D721Med (cell line): ENCODE measurements around the gene RUNX3.

Source experiments
- DNase-seq: peaks from one replicate; pipeline ENCODE4 v3.0.0; 2011; ENCODE audit warnings: low spot score; ENCODE audit not compliant: insufficient read length
- FAIRE-seq: peaks from 2 replicates; lab custom pipeline; 2011; peaks lifted over from hg19 to GRCh38; lab: Jason Lieb, UNC
- TF ChIP-seq, protein P1 (sequence below): IDR thresholded peaks from 2 replicates; pipeline ENCODE4 v1.5.1; 2012; ENCODE audit warnings: mild to moderate bottlenecking, control low read depth; ENCODE audit not compliant: insufficient read depth; ENCODE audit errors: missing control alignments

The RUNX3 gene

DNA sequence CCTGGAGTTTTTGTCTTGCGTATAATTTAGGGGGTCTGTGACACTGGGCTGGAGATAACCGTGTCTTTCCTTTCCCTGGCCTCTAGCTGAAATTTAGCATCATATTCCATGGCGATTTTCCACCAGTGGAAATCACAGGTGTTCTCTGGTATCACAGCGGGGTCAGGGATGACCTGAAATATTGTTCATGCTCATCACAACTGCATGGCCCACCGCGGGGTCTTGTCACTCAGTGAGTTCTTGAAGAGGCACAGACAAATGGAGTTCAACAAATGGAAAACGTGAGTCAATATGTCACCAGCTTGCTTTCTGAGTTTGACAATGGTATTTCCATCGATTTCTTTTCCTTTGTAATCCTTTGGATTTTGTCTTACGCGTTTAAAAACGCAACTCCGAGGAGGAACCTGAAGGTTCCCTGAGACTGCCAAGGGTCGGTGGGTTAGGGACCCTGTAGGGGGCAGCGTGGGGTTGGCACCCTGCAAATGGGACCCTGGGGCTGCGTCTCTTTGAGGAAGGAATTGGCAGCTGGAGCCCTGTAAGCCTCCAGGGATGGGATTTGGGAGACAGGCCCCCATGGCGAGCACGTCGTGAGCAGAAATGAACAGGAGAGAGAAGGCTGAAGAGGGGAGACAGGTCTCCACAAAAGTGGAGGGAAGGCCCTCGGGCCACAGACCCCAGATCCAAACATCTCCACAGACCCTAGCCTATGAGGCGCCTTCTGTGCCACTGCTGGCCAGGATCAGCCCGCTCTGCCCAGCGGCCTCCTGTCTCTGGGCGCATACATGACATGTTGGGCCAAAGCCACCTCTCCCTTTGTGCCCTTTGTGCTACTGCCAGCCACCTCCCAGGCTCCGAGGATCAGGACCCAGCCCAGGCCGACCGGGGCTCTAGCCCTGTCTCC is 32.1 kb upstream of the RUNX3 start:
- FAIRE-seq (no peak), DNase-seq (no peak)
- TF ChIP-seq, protein P1, sequence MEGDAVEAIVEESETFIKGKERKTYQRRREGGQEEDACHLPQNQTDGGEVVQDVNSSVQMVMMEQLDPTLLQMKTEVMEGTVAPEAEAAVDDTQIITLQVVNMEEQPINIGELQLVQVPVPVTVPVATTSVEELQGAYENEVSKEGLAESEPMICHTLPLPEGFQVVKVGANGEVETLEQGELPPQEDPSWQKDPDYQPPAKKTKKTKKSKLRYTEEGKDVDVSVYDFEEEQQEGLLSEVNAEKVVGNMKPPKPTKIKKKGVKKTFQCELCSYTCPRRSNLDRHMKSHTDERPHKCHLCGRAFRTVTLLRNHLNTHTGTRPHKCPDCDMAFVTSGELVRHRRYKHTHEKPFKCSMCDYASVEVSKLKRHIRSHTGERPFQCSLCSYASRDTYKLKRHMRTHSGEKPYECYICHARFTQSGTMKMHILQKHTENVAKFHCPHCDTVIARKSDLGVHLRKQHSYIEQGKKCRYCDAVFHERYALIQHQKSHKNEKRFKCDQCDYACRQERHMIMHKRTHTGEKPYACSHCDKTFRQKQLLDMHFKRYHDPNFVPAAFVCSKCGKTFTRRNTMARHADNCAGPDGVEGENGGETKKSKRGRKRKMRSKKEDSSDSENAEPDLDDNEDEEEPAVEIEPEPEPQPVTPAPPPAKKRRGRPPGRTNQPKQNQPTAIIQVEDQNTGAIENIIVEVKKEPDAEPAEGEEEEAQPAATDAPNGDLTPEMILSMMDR = no peak

DNA sequence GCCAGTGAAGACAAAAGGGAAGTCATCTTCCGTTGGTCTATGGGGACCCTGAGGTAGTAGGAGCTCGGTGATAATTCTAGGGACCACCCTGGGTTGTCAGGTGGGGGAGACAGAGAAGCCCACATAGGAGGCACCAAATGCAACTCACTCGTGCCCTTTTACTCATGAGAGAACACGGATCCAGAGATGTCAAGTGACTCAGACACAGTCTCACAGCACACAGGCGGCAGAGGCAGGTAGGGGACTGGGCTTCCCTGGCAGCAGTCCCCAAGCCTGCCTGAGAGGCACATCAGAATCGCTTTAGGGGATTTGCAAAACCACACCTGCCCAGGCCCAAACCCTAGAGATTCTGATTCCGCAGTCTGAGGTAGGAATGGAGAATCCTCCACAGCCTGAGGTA is 31.3 kb upstream of the RUNX3 start:
- TF ChIP-seq, protein P1 = no peak
- FAIRE-seq (no peak), DNase-seq (no peak)

DNA sequence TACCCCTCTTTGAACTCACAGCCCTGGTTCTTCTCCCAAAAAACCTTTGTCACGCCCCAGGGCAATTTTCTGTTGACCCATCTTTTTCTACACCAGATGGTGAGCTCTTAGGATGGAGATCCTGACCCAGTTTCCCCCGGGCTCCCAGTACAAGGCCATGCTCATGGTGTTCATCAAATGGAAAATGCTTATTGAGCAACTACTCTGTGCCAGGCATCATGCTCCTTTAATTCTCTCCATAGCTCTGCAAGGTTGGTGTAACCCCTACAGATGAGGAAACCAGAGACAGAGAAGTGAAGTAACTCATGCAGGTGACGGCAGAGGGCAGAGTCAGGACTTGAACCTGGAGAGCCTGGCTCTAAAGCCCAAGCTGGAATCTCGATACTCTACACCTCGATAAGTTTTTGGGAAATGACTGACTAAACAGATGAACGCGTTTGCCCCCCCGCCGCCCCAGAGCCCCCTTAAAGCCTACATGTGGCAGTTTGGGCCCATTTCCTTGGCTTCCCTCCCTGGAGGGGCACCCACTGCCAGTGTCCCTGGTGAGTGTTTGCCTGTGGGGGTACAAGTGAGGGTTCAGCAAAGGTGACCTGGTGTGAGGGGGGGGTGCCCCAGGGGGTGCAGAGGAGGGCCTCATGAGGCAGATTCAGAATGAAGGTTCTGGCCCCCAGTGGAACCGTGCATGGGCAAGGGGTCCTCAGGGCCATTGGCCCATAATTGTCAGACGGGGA is 30.2 kb upstream of the RUNX3 start:
- DNase-seq (no peak), FAIRE-seq (no peak)
- TF ChIP-seq, protein P1 = no peak

DNA sequence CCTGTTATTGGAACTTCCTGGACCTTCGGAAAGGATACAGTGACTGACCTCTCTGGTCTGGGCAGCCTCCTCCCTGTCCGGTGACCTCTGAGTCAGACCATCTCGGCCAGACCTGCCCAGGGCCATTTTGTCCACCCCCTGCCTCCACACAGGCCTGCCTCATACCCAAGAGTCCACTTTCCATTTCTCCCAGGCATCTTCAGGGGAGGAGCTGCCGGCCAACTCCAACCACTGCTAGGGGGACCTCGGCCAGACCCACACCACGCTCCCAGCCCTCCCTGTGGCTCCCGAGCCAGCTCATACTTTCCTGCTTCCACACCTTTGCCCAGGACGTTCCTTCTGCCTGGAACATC is 29.5 kb upstream of the RUNX3 start:
- TF ChIP-seq, protein P1 = no peak
- DNase-seq (no peak), FAIRE-seq (no peak)

DNA sequence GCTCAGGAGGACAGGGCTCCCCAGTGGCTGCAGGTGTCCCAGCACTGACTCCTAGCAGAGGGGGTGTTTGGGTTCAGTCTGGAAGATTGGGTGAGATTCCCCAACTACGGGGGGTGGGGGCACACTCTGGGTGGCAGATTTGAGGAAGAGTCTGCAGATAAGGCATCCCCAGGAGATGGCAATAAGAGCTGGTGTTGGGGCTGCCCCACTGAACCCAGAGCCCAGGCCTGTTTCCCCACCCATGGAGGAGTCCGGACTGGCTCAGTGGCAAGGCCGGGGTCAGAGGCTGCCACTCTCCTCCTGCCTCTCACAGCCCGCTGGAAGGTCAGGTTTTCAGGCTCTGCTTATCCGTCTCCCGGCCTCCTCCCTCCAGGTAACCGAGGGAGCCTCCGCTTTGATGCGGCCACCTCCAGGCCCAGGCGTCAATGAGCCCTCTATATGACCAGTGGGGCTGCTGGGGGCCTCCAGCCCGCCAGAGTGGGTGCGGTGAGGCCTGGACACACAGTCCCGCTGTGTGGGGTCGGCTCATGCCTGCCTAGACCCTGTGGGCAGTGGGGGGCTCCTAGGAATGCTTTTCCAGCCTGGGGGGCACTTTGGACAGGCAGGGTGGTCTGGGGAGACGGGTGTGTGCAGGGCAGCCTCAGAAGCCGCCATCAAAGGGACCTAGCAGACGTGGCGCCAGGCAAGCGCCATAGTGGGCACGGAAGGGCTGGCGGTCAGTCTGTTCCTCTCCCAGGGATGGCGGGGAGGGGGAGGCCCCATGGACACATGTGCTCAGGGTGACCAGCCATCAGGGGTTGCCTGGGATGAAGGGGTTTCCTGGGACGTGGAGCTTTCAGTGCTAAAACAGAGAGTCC is 28.9 kb upstream of the RUNX3 start:
- TF ChIP-seq, protein P1 = no peak
- no peak for DNase-seq

DNA sequence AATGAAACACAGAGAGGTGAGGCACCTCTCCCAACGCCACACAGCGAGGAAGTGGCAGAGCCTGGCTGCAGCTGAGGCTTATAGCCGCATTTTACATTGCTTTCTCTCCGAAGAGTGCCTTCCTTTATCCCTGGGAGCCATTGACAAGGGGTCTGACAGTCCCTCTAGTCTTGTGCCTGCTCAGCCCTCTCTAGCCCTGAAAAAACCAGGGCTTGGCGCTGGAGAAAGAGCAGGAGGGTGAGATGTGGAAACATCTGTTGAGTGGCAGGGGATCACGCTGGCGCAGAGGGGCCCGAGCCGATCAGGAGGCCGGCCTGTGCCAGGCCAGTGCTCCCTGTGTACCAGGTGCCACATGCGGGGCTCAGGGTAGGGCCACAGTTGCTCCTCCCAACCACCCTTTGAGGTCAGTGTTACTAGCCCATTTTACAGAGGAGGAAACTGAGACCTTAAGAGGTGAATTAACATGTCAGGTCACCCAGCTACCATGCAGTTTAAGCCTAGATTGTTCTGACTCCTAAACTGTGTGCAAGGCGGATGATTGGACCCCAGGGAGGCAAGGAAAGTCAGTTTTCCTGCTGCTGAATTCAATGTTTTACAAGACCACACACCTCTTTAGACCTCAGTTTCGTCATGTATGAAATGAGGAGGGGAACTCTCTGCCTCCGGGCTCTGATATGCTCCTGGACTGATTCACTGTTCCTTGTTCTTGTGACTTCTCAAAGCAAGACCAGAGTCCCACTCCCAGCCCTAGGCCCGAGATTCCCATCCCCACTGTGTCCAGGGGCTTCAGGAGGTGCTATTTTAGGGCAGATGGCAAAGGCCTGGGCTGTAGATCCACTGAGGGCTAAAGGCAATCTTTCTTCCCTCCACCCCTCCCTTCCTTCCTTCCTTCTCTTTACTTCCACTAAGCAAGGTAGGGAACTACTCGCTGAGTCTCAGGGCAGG is 28.0 kb upstream of the RUNX3 start:
- DNase-seq = no peak
- no peak for FAIRE-seq
- TF ChIP-seq, protein P1 = no peak

More for the DNA sequence above, 28.9 kb upstream of the RUNX3 start:
- FAIRE-seq = no peak
